ENCODE results near the gene REPS1.

REPS1 gene

GRCh38 chr6:138991206-138991605 lies 3.2 kb upstream of the REPS1 start:
- H3K27ac ChIP-seq (ENCODE audit: extremely low read depth, low read depth, low read length), result no peak overlapping the region
- TF ChIP-seq HOXA7 (CRISPR knock-in tag; IDR thresholded peaks at IDR 0.05; ENCODE audit: borderline replicate concordance), result no peak
- no peak for TF ChIP-seq SP3 (tag by site-specific recombination; IDR thresholded peaks at IDR 0.05)
- no peak for TF ChIP-seq ZNF514 (tag by site-specific recombination; IDR thresholded peaks at IDR 0.05)
- TF ChIP-seq ZNF571 (tag by site-specific recombination; IDR thresholded peaks at IDR 0.05), result no peak
- TF ChIP-seq ZBTB17 (tag by site-specific recombination; IDR thresholded peaks at IDR 0.05), result no peak
- H3K9me3 ChIP-seq (ENCODE audit: control insufficient read depth, insufficient read depth, low read depth, low read length), result no peaks in the 10 kb centered on the region
- POLR2A ChIA-PET, result interaction anchor here (0.7 kb wide), 1 partner anchor 525 kb away, joined by 4 read pairs; no protein-coding TSS in a partner anchor
- H3K36me3 ChIP-seq (ENCODE audit: control insufficient read depth in 2 of 2, insufficient read depth in 1 of 2, low read length in 2 of 2), result no peaks in the 10 kb centered on the region
- CTCF ChIA-PET, result interaction anchor here (0.6 to 1.1 kb wide), 2 partner anchors 9 to 483 kb away, joined by 3 to 5 read pairs; no protein-coding TSS in a partner anchor
- H3K4me3 ChIP-seq (ENCODE audit: low read depth, low read length), result no peak overlapping the region
- no peaks in the 10 kb centered on the region for H3K4me1 ChIP-seq (ENCODE audit: control insufficient read depth, insufficient read depth, low read length)

DNA sequence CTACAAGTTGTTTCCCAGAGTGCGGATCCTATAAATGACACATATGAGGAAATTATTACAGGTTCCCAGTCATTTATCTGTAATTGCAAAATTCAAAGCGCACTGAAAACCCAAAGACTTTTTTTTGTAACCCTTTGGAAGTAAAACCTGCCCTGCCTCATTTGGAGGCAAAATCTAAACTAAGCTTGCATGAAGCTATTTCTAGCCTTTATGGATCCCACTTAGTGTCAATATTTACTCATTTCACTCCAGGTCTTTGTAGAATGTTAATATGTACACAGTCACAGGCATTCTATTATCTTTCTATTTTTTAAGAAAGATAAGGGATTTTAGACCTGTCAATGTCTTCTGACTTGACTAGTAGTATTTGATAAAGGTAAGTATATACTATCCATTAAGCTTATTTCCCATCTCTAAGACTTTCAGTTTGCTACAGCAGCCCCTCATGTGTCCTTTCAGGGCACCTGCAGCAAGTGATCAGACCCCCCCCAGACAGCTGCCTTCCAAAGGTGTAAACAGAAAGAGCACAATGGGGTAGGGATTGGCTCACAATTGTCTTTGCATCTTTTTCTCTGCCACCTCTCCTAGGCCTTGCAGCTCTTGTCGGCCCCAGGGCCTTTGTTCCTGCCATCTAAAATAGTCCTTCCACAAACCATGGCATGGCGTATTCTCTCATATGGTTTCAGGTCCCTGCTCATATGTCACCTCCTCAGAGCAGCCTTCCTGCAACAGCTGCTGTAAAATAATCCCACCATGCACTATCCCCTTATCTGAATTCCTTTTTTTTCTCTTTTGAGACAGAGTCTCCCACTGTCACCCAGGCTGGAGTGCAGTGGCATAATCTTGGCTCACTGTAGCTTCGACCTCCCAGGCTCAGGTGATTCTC lies 1.3 kb upstream of the REPS1 start:
- Histone ChIP-seq H3K27ac (ENCODE audit: extremely low read depth, low read depth, low read length) (no peak overlapping the region), H3K4me3 (ENCODE audit: low read depth, low read length) (no peak overlapping the region), H3K9me3 (ENCODE audit: control insufficient read depth, insufficient read depth, low read depth, low read length) (no peaks in the 10 kb centered on the region), H3K36me3 (ENCODE audit: control insufficient read depth in 2 of 2, insufficient read depth in 1 of 2, low read length in 2 of 2) (no peaks in the 10 kb centered on the region), H3K4me1 (ENCODE audit: control insufficient read depth, insufficient read depth, low read length) (peaks cover 14% of the 10 kb centered on the region)
- TF ChIP-seq ZBTB1 (tag by site-specific recombination; IDR thresholded peaks at IDR 0.05), result no peak
- TF ChIP-seq ZNF623 (tag by site-specific recombination; IDR thresholded peaks at IDR 0.05), result peak; percentile 77
- ChIA-PET CTCF (interaction anchor here (0.6 to 3.6 kb wide), 26 partner anchors 8 to 1400 kb away, joined by 3 to 26 read pairs (median 3); no protein-coding TSS in a partner anchor), POLR2A (interaction anchor here (0.6 to 1.6 kb wide), 2 partner anchors 10 to 173 kb away, joined by 3 to 7 read pairs; no protein-coding TSS in a partner anchor)

DNA sequence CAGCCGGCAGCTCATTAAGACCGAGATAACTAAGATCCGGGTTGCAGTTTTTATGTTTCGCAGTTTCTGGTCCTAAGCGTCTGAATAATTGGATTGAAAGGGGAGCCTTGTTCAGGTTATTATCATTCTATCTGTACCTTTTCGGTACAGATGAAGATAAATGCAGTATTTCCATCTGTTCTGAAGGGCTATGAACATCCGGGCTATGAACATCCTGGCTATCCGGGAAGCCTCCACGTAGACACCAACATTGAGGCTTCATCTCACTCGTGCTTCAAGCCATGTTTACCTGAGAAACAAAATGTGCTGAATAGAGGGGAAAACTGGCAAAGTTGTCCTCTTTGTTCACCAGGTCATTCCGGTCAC lies 399 bp upstream of the REPS1 start:
- Histone ChIP-seq H3K9me3 (ENCODE audit: control insufficient read depth, insufficient read depth, low read depth, low read length) (no peaks in the 10 kb centered on the region), H3K4me3 (ENCODE audit: low read depth, low read length) (peak overlapping the region; percentile 94), H3K4me1 (ENCODE audit: control insufficient read depth, insufficient read depth, low read length) (peaks cover 20% of the 10 kb centered on the region), H3K27ac (ENCODE audit: extremely low read depth, low read depth, low read length) (no peak overlapping the region; the same call in 1 of the 2 replicates), H3K36me3 (ENCODE audit: control insufficient read depth in 2 of 2, insufficient read depth in 1 of 2, low read length in 2 of 2) (no peaks in the 10 kb centered on the region)
- TF ChIP-seq ZNF174 (tag by site-specific recombination; IDR thresholded peaks at IDR 0.05), result no peak
- no peak for TF ChIP-seq ZBTB8A (tag by site-specific recombination; IDR thresholded peaks at IDR 0.05)
- no peak for TF ChIP-seq SALL2 (tag by site-specific recombination; IDR thresholded peaks at IDR 0.05; ENCODE audit: borderline replicate concordance)
- TF ChIP-seq ZXDB (tag by site-specific recombination; IDR thresholded peaks at IDR 0.05), result no peak
- peak; percentile 10; the same call in 1 of the 2 replicates for TF ChIP-seq ZNF558 (tag by site-specific recombination; IDR thresholded peaks at IDR 0.05)
- peak; percentile 71; the same call in 1 of the 2 replicates for TF ChIP-seq ZBTB17 (tag by site-specific recombination; IDR thresholded peaks at IDR 0.05)
- peak; percentile 39 for TF ChIP-seq ZNF654 (tag by site-specific recombination; IDR thresholded peaks at IDR 0.05; ENCODE audit: low read depth)
- peak; percentile 48 for TF ChIP-seq SETDB1 (IDR thresholded peaks at IDR 0.05; ENCODE audit: insufficient read length, low read length)
- TF ChIP-seq ZNF366 (tag by site-specific recombination; conservative IDR thresholded peaks at IDR 0.05), result peak; percentile 38; the same call in 1 of the 2 replicates
- peak; percentile 72 for TF ChIP-seq ZNF335 (tag by site-specific recombination; conservative IDR thresholded peaks at IDR 0.05)
- TF ChIP-seq ZNF518A (tag by site-specific recombination; conservative IDR thresholded peaks at IDR 0.05; ENCODE audit: low read depth), result peak; percentile 27; the same call in 1 of the 2 replicates
- no peak for TF ChIP-seq ZNF645 (tag by site-specific recombination; IDR thresholded peaks at IDR 0.05)
- POLR2A ChIA-PET, result interaction anchor here (0.7 to 1.6 kb wide), 3 partner anchors 15 to 173 kb away, joined by 3 to 4 read pairs (median 3); no protein-coding TSS in a partner anchor
- CTCF ChIA-PET, result interaction anchor here (0.6 to 3.6 kb wide), 26 partner anchors 8 to 1399 kb away, joined by 3 to 26 read pairs (median 4); no protein-coding TSS in a partner anchor

Data from HEK293 (cell line).